Right cardiac atrium (tissue), 5 donors: ENCODE results near the gene TSPAN5. TPM values are rescaled to one million over a fixed set of nuclear protein-coding genes. Genes with fewer than 3 reads are reported as not detected.

ENCODE experiments used
- ATAC-seq, 2 donors: fragments of 200-7000 bp; cut with Tn5 transposase; one replicate each; pipeline versions ENCODE4 v1.8.0 to v1.9.1; 2020; ENCODE audit warnings: moderate library complexity in 2 of 2, mild to moderate bottlenecking in 1 of 2
- DNase-seq, 3 donors: peaks; one replicate each; pipeline ENCODE4 v3.0.0-alpha.2; 2020
- H3K27ac ChIP-seq: one replicate; pipeline ENCODE4 v1.5.1; 2013; ENCODE audit warnings: mild to moderate bottlenecking, low read length, control low read depth, moderate library complexity
- H3K27me3 ChIP-seq: one replicate; pipeline ENCODE4 v1.6.1; 2013; ENCODE audit not compliant: control insufficient read depth, insufficient read depth
- H3K4me1 ChIP-seq: one replicate; pipeline ENCODE4 v1.6.1; 2013; ENCODE audit warnings: low read length; ENCODE audit not compliant: control insufficient read depth, insufficient read depth
- H3K4me3 ChIP-seq: one replicate; pipeline ENCODE4 v1.5.1; 2013; ENCODE audit warnings: low read length, control low read depth
- H3K9me3 ChIP-seq: one replicate; pipeline ENCODE4 v1.6.1; 2013; ENCODE audit warnings: low read length; ENCODE audit not compliant: control insufficient read depth
- WGBS: extraction: QIAGEN DNeasy Blood & Tissue Kit; methylation state at CpG from one replicate; pipeline ENCODE4 v1.1.7; 2013; 5-methylcytosine and 5-hydroxymethylcytosine counted together
- intact Hi-C, 4 donors: fragments of 100-400 bp; cut with DNase I; formaldehyde crosslinking; loops; one replicate each; pipeline versions ENCODE4 v1.11.0 to v1.14.0; 2022 to 2023
- polyA plus RNA-seq: library from polyadenylated mRNA; stranded (reverse); fragments of 200-250 nt; gene quantifications from one replicate; pipeline ENCODE4 v1.2.3, GENCODE V29; 2013
- total RNA-seq, 4 donors: library from RNA; stranded (reverse); fragmentation: NEBNext Ultra II Directional; extraction: Animal tissue kit (Norgen Biotek cat#: 25700); gene quantifications; one replicate each; pipeline ENCODE4 v1.2.1, GENCODE V29; 2021
- donor health status: healthy with polysubstance abuse.
- donor health status: DM: no; HTN: yes; CAD: no.
- donor health status: DM: no; HTN: no; CAD: no.
- donor health status: DM: no; HTN: yes; CAD: no; lungs with severe emphysema.
- donor health status: DM: yes; HTN: yes; CAD: no.

TSPAN5 gene
- total and polyA plus RNA-seq, 5 donors = 1.2 to 2.5 (median 2.1) TPM

GRCh38 chr4:98565681-98566301 lies 92.6 kb downstream of the TSPAN5 start:
- intact Hi-C loops = no loop called here
- peak in 1 of 2 donors; percentile 45 for ATAC-seq
- Histone ChIP-seq H3K27me3 (no peaks in the 10 kb centered on the region), H3K4me1 (peaks cover 4% of the 10 kb centered on the region), H3K9me3 (no peaks in the 10 kb centered on the region), H3K27ac (no peak overlapping the region), H3K4me3 (no peak overlapping the region)
- DNase-seq = no peak
- WGBS = 13% methylated on average over 5 of the region's 5 CpGs

DNA sequence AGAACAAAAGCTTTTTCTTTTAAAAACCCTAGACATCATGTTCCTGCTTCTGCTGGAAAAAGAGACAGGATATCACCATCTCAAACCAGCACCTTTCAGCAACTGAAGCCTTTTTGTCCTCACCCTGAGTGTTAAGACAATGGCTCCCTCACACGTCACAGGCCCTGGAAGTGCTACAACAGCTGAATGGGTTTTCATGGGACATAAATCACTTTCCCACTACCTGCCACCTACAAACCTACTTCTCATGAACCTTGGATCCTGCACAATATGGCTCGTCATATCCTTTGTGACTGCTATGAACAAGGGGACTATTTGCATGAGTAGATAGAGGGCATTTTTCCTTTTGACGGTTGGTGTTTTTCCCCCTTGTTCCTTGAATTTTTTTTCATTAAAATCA lies 93.6 kb downstream of the TSPAN5 start:
- H3K9me3 ChIP-seq = no peaks in the 10 kb centered on the region
- peaks cover 4% of the 10 kb centered on the region for H3K4me1 ChIP-seq
- 76% methylated on average over 3 of the region's 3 CpGs for WGBS
- no peak for ATAC-seq
- H3K27ac ChIP-seq = no peak overlapping the region
- no peaks in the 10 kb centered on the region for H3K27me3 ChIP-seq
- no peak overlapping the region for H3K4me3 ChIP-seq
- no peak for DNase-seq
- intact Hi-C loops = no loop called here

DNA sequence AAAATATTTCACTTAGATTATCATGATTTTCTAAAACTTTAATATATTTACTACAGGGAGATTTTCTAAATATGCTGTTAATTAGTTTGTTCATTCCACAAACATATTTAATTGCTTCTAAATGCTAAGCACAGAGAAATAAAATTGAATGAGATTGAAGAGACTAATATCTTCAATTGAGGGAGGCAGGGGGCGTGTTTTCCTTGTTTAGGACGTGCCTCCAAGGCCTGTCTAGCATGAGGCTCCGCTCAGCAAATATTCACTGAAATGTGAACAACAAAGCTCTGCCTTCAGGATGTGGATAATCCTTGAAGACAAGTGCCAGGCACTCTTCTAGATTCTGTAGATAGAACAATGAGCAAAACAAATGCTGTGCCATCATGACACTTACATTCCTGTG lies 98.1 kb downstream of the TSPAN5 start:
- Histone ChIP-seq H3K4me1 (no peaks in the 10 kb centered on the region), H3K27me3 (no peaks in the 10 kb centered on the region), H3K4me3 (no peak overlapping the region), H3K9me3 (no peaks in the 10 kb centered on the region), H3K27ac (no peak overlapping the region)
- 77% methylated on average over 3 of the region's 3 CpGs for WGBS
- no peak for ATAC-seq
- intact Hi-C loops = no loop called here
- DNase-seq = no peak

DNA sequence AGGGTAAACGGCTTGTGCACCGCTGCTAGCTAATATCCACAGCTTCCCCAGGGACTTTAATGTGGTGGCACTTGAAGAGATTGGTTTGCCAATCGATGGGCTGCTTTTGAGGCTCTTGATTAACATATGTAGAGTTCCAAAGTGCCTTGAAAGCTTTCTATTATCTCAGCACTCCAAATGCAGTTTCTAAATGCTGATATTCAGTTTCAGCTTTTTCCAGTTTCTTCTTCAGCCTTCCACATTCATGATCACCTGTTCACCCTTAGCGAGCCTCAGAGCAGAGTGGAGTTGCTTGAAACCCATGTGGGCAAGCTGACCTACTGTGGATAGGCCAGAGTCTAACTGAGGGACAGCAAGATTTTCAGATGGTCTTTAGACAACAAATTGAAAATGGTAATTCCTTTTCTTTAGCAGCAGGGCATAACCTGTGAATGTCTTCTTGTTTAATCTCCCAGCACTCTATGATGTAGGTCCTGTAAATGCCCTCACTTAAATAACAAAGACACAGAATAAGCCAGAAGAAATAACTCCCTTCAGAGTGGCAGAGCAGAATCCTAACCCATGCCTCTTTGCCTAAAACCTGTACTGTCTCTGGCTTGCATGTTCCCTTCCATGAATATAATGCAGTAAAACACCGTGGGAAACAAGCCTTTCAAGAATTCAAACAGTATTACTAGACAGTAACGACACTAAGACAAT lies 99.8 kb downstream of the TSPAN5 start:
- no peak for ATAC-seq
- H3K27ac ChIP-seq = no peak overlapping the region
- no peak overlapping the region for H3K4me3 ChIP-seq
- H3K27me3 ChIP-seq = no peaks in the 10 kb centered on the region
- intact Hi-C loops = no loop called here
- no peaks in the 10 kb centered on the region for H3K9me3 ChIP-seq
- DNase-seq = no peak
- 73% methylated on average over 6 of the region's 6 CpGs for WGBS
- no peaks in the 10 kb centered on the region for H3K4me1 ChIP-seq

DNA sequence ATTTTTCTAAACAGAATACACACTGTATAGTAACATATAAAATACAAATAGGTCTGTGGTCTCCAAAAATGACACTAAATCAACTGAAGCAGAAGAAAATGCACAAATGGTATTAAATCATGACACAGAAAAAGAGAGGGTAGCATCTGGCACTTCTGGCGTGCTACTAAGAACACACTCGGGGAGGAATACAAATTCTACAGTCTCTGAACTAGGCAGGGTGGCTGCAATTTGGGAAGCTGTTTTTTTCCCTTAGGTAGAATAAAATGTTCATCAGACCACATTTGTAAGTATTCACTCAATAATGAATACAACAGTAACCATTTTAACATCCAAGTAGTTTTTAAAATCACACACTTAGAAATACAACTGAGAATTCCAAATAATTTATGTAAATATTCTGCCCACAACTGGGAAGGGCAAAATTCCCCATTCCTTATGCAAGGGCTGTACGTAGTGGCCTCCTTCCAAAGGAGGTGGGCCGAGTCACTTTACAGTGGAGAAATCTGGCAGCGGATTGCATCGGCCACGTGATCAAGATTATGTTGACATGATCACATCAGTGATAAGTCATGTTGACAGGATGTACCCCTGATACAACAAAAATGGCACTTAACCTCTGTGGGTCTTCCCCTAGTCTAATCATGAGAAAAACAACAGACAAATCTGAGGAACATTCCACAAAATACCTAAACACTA lies 101.1 kb downstream of the TSPAN5 start:
- H3K27ac ChIP-seq = no peak overlapping the region
- H3K9me3 ChIP-seq = no peaks in the 10 kb centered on the region
- DNase-seq (no peak), ATAC-seq (no peak)
- intact Hi-C loops = no loop called here
- H3K27me3 ChIP-seq = no peaks in the 10 kb centered on the region
- no peaks in the 10 kb centered on the region for H3K4me1 ChIP-seq
- WGBS = 55% methylated on average over 7 of the region's 7 CpGs
- H3K4me3 ChIP-seq = no peak overlapping the region

DNA sequence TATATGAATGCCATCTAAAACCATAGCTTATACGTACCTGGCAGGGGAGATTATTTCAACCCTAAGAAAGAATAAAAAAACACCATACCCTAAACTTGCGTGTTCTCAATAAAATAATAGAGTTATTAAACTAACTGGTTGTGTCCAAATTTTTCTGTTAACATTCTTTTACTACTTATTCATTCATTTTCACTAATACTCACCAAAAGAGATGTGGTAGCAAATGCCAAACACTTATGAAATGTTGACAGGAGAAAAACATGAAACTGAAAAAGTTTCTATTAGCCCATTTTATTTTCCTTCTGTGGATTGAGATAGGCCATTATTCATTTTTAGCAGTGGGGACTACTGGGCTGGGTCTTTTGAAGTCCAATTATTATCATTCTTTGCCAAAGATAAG lies 102.0 kb downstream of the TSPAN5 start:
- intact Hi-C loops = no loop called here
- WGBS = 63% methylated on average over 2 of the region's 2 CpGs
- Histone ChIP-seq H3K9me3 (no peaks in the 10 kb centered on the region), H3K27ac (no peak overlapping the region), H3K4me3 (no peak overlapping the region), H3K4me1 (no peaks in the 10 kb centered on the region), H3K27me3 (no peaks in the 10 kb centered on the region)
- no peak for ATAC-seq
- no peak for DNase-seq

GRCh38 chr4:98555798-98556445 lies 102.5 kb downstream of the TSPAN5 start:
- 57% methylated on average over 10 of the region's 10 CpGs for WGBS
- no peak overlapping the region for H3K4me3 ChIP-seq
- no peak overlapping the region for H3K27ac ChIP-seq
- no peak for DNase-seq
- no peak for ATAC-seq
- no peaks in the 10 kb centered on the region for H3K27me3 ChIP-seq
- no peaks in the 10 kb centered on the region for H3K4me1 ChIP-seq
- H3K9me3 ChIP-seq = no peaks in the 10 kb centered on the region
- intact Hi-C loops = no loop called here

- H3K9me3 ChIP-seq = no peaks in the 10 kb centered on the region
- peak; percentile 81 to 85 for ATAC-seq
- H3K27me3 ChIP-seq = no peaks in the 10 kb centered on the region
- peak overlapping the region; percentile 44 for H3K4me3 ChIP-seq
- intact Hi-C loops = no loop called here
- DNase-seq = peak; percentile 28 to 69 (median 46)
- no peak overlapping the region for H3K27ac ChIP-seq
- H3K4me1 ChIP-seq = peaks cover 2% of the 10 kb centered on the region
- 34% methylated on average over 17 of the region's 17 CpGs for WGBS
Observed at GRCh38 chr4:98546910-98547594, 111.4 kb downstream of the TSPAN5 start.

DNA sequence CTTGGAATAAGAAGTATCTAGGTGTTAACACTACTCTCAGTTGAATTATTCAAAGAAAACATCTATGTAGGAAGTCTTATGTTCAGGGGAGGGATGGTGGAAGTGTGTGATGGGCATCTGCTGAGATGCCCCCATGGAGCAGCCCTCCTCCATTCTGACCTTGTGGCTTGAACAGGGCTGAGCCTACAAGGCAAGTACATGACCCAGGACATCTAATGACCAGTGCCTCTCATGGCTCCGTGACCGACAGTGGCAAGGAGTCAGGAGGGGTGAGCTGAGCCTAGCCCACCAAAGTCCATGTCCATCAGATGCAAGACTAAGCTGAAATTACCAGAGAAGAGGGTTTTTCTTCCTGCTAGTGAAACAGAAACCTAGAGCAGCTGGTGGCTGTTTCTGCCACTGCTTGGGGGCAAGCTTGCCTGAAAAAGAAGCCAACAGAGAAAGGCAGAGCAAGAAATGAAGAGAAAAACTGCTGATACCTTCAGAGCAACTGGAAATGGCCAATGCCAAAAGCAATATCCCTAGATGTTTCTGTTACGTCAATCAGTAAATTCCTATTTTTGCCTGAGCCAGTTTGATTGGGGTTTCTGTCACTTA lies 113.5 kb downstream of the TSPAN5 start:
- Histone ChIP-seq H3K4me3 (no peak overlapping the region), H3K27me3 (no peaks in the 10 kb centered on the region), H3K9me3 (no peaks in the 10 kb centered on the region), H3K27ac (no peak overlapping the region), H3K4me1 (peaks cover 2% of the 10 kb centered on the region)
- DNase-seq (no peak), ATAC-seq (no peak)
- 65% methylated on average over 3 of the region's 3 CpGs for WGBS
- intact Hi-C loops = no loop called here

DNA sequence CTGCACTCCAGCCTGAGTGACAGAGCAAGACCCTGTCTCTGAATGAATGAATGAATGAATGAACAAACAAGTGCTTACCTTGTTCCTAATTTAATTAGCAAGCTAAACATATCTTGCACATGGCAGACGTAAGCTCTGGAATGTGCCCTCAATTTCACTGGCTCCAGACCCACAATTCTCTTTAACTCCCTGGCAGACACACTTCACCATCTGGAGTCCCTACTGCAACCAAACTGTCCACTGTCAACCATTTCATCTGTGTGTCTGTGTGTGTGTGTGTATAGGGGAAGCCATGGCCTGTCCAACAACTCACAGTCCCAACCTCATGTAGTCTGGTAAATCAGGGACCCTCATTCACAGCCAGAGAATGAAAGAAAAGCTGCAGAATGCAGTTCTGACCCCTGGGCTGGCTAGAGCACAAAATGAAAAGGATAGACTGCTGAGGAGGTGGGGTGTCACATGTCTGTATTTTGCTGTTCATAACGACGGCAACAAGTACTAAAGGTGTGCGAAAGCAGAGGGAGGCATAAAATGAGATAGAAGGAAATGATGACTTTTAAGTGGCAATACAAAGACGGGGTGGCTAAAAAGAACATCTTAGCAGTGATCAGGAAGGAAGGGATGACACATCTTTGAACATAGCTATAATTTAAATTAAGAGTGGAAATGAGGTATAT lies 114.1 kb downstream of the TSPAN5 start:
- ATAC-seq (no peak), DNase-seq (no peak)
- no peaks in the 10 kb centered on the region for H3K27me3 ChIP-seq
- no peaks in the 10 kb centered on the region for H3K9me3 ChIP-seq
- peaks cover 2% of the 10 kb centered on the region for H3K4me1 ChIP-seq
- intact Hi-C loops = no loop called here
- WGBS = 80% methylated on average over 5 of the region's 5 CpGs
- H3K4me3 ChIP-seq = no peak overlapping the region
- H3K27ac ChIP-seq = no peak overlapping the region
